ENCODE measurements around the gene MYT1. TPM values are rescaled to one million over a fixed set of nuclear protein-coding genes. Genes with fewer than 3 reads are reported as not detected.
A peak's percentile ranks its signal among the peaks of the same experiment; 100 is the strongest.

Gene MYT1
- total and polyA plus RNA-seq, 2 of the 13 experiments (the other 11 are each of a cell fraction or from before 2014, with no cell fraction given) = 0.58 to 2.5 TPM

GRCh38 chr20:64238115-64238825 lies 74.0 kb downstream of the MYT1 start (continued):
- peak; percentile 84 for TF ChIP-seq MYC (CRISPR knock-in tag; IDR thresholded peaks at IDR 0.05; ENCODE audit: borderline replicate concordance)
- no peak for TF ChIP-seq ZSCAN12 (CRISPR knock-in tag; IDR thresholded peaks at IDR 0.05)
- TF ChIP-seq ZNF777 (CRISPR knock-in tag; IDR thresholded peaks at IDR 0.05) = no peak
- no peak for TF ChIP-seq ZNF562 (CRISPR knock-in tag; IDR thresholded peaks at IDR 0.05; ENCODE audit: borderline replicate concordance)
- TF ChIP-seq ZNF18 (CRISPR knock-in tag; IDR thresholded peaks at IDR 0.05; ENCODE audit: insufficient replicate concordance) = peak; percentile 43
- TF ChIP-seq POLR2AphosphoS2 (IDR thresholded peaks at IDR 0.05; ENCODE audit: low read depth, low read length) = no peak
- TF ChIP-seq ZNF264 (CRISPR knock-in tag; IDR thresholded peaks at IDR 0.05) = peak; percentile 60; the same call in 1 of the 2 replicates
- peak; percentile 75; the same call in 1 of the 2 replicates for TF ChIP-seq ZNF224 (CRISPR knock-in tag; IDR thresholded peaks at IDR 0.05)
- TF ChIP-seq RORA (CRISPR knock-in tag; IDR thresholded peaks at IDR 0.05) = no peak
- peak; percentile 33; the same call in 1 of the 2 replicates for TF ChIP-seq RAD21 (CRISPR knock-in tag; IDR thresholded peaks at IDR 0.05)
- TF ChIP-seq, protein P1, sequence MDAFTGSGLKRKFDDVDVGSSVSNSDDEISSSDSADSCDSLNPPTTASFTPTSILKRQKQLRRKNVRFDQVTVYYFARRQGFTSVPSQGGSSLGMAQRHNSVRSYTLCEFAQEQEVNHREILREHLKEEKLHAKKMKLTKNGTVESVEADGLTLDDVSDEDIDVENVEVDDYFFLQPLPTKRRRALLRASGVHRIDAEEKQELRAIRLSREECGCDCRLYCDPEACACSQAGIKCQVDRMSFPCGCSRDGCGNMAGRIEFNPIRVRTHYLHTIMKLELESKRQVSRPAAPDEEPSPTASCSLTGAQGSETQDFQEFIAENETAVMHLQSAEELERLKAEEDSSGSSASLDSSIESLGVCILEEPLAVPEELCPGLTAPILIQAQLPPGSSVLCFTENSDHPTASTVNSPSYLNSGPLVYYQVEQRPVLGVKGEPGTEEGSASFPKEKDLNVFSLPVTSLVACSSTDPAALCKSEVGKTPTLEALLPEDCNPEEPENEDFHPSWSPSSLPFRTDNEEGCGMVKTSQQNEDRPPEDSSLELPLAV (CRISPR knock-in tag; conservative IDR thresholded peaks at IDR 0.05; ENCODE audit: low read depth) = no peak
- 0 out of 2 replicates have a peak, but pooled peaks have one; percentile 31 for TF ChIP-seq NCOA1 (CRISPR knock-in tag; IDR thresholded peaks at IDR 0.05)
- TF ChIP-seq MLX (CRISPR knock-in tag; IDR thresholded peaks at IDR 0.05) = peak; percentile 56; the same call in 1 of the 2 replicates
- no peak for TF ChIP-seq AHR (CRISPR knock-in tag; IDR thresholded peaks at IDR 0.05)
- TF ChIP-seq CENPX (CRISPR knock-in tag; IDR thresholded peaks at IDR 0.05) = no peak
- no peak for TF ChIP-seq MXD1 (CRISPR knock-in tag; IDR thresholded peaks at IDR 0.05)
- TF ChIP-seq ZNF710 (CRISPR knock-in tag; IDR thresholded peaks at IDR 0.05; ENCODE audit: borderline replicate concordance) = no peak; the same call in 1 of the 2 replicates
- TF ChIP-seq GFI1 (CRISPR knock-in tag; IDR thresholded peaks at IDR 0.05; ENCODE audit: borderline replicate concordance) = no peak
- no peak for TF ChIP-seq PBX2 (CRISPR knock-in tag; IDR thresholded peaks at IDR 0.05)

Measured in HepG2 (cell line).